Measurements from ENCODE around the gene TMEM115. TPM values are rescaled to one million over a fixed set of nuclear protein-coding genes. Genes with fewer than 3 reads are reported as not detected.

Gene TMEM115
- total and polyA plus RNA-seq, 2 of the 13 experiments (the other 11 are each of a cell fraction or from before 2014, with no cell fraction given) = 22.1 to 30.7 TPM

DNA sequence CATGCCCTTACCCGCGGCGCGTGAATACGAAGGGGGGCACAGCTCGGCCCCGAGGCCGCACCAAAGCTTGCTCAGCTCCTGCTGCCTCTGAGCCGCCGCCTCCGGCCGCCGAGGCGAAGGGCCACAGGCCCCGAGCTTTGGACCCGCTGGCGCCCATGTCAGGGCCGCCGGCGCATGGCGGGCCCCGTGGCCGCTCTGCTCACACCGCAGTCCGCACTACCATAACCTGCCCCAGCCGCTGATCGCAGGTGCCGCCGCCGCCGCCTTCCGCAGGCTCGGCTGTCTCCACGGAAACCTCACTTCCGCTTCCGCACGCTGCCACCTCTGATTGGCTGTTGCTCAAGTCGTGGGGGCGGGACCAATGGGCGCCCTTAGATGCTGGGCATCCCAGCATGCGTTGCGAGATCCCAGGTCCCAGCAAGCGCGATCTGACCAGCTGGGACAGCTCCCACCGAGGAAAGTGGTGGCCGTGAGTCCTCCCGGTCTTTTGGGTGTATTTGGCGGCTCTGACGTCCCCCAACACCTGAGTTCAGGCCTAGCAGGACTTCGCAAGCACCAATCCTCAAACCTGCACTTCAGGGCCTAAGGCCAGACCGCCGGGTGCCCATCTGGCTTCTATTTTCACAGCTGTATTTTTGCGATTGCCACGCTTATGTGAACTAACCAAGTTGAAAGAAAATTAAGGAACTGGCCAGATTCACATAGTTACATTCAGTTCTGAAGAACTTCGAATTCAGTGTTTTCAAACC, 31.2 kb downstream of the TMEM115 start, which contains the start of gene TUSC2 (continued):
- TF ChIP-seq SPEN (CRISPR knock-in tag; IDR thresholded peaks at IDR 0.05; ENCODE audit: low read depth) (peak; percentile 94), NFYB (CRISPR knock-in tag; IDR thresholded peaks at IDR 0.05) (peak; percentile 97), ZBTB40 (IDR thresholded peaks at IDR 0.05) (peak; percentile 57), ZBTB40 (CRISPR knock-in tag; IDR thresholded peaks at IDR 0.05) (0 out of 2 replicates have a peak, but pooled peaks have one; percentile 58), RAD51 (IDR thresholded peaks at IDR 0.05; ENCODE audit: borderline replicate concordance) (no peak), SP2 (CRISPR knock-in tag; IDR thresholded peaks at IDR 0.05) (peak; percentile 91), NR0B2 (CRISPR knock-in tag; IDR thresholded peaks at IDR 0.05) (peak; percentile 58; the same call in 1 of the 2 replicates), ZNF777 (CRISPR knock-in tag; IDR thresholded peaks at IDR 0.05) (0 out of 2 replicates have a peak, but pooled peaks have one; percentile 31), EZH2 (conservative IDR thresholded peaks at IDR 0.05; ENCODE audit: low read depth, low read length) (no peak), ISL2 (CRISPR knock-in tag; IDR thresholded peaks at IDR 0.05) (peak; percentile 70), MZF1 (CRISPR knock-in tag; IDR thresholded peaks at IDR 0.05; ENCODE audit: borderline replicate concordance) (no peak), KDM4B (CRISPR knock-in tag; IDR thresholded peaks at IDR 0.05) (peak; percentile 68; the same call in 1 of the 2 replicates), NCOR1 (IDR thresholded peaks at IDR 0.05; ENCODE audit: borderline replicate concordance, low read length) (no peak), ZNF501 (CRISPR knock-in tag; IDR thresholded peaks at IDR 0.05) (peak; percentile 65; the same call in 1 of the 2 replicates), FOXO1 (CRISPR knock-in tag; IDR thresholded peaks at IDR 0.05) (0 out of 2 replicates have a peak, but pooled peaks have one; percentile 39)
- TF ChIP-seq, protein P1, sequence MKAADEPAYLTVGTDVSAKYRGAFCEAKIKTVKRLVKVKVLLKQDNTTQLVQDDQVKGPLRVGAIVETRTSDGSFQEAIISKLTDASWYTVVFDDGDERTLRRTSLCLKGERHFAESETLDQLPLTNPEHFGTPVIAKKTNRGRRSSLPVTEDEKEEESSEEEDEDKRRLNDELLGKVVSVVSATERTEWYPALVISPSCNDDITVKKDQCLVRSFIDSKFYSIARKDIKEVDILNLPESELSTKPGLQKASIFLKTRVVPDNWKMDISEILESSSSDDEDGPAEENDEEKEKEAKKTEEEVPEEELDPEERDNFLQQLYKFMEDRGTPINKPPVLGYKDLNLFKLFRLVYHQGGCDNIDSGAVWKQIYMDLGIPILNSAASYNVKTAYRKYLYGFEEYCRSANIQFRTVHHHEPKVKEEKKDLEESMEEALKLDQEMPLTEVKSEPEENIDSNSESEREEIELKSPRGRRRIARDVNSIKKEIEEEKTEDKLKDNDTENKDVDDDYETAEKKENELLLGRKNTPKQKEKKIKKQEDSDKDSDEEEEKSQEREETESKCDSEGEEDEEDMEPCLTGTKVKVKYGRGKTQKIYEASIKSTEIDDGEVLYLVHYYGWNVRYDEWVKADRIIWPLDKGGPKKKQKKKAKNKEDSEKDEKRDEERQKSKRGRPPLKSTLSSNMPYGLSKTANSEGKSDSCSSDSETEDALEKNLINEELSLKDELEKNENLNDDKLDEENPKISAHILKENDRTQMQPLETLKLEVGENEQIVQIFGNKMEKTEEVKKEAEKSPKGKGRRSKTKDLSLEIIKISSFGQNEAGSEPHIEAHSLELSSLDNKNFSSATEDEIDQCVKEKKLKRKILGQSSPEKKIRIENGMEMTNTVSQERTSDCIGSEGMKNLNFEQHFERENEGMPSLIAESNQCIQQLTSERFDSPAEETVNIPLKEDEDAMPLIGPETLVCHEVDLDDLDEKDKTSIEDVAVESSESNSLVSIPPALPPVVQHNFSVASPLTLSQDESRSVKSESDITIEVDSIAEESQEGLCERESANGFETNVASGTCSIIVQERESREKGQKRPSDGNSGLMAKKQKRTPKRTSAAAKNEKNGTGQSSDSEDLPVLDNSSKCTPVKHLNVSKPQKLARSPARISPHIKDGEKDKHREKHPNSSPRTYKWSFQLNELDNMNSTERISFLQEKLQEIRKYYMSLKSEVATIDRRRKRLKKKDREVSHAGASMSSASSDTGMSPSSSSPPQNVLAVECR (CRISPR knock-in tag; IDR thresholded peaks at IDR 0.05; ENCODE audit: borderline replicate concordance) = peak; percentile 94

Data from HepG2 (cell line).